KMS-11 (cell line): Measurements from ENCODE around the gene CEP104.

Experiments
- H2AFZ ChIP-seq: fragments of 200-600 bp; sonication (generic); 2 replicates; pipeline ENCODE4 v1.6.1; 2016; ENCODE audit warnings: antibody characterized with exemption, mixed run types, low read depth
- H3K27ac ChIP-seq: fragments of 200-600 bp; sonication (generic); 2 replicates; pipeline ENCODE4 v1.6.1; 2016; ENCODE audit warnings: mild to moderate bottlenecking, mixed run types
- H3K27me3 ChIP-seq: fragments of 200-600 bp; sonication (generic); 2 replicates; pipeline ENCODE4 v1.6.1; 2017; ENCODE audit warnings: mild to moderate bottlenecking, low read depth, mixed run types, moderate library complexity; ENCODE audit not compliant: insufficient read depth
- H3K36me3 ChIP-seq: fragments of 200-600 bp; sonication (generic); 2 replicates; pipeline ENCODE4 v1.6.1; 2017; ENCODE audit warnings: mild to moderate bottlenecking, mixed run types; ENCODE audit not compliant: insufficient read depth
- H3K4me1 ChIP-seq: fragments of 200-600 bp; sonication (generic); 2 replicates; pipeline ENCODE4 v1.6.1; 2016; ENCODE audit warnings: mild to moderate bottlenecking, low read depth, mixed run types; ENCODE audit not compliant: poor library complexity, severe bottlenecking
- H3K4me2 ChIP-seq: fragments of 200-600 bp; sonication (generic); 2 replicates; pipeline ENCODE4 v1.7.0; 2016; ENCODE audit warnings: mild to moderate bottlenecking, mixed run types
- H3K4me3 ChIP-seq: fragments of 200-600 bp; sonication (generic); IDR thresholded peaks from 2 replicates; pipeline ENCODE4 v1.6.1; 2017; ENCODE audit warnings: low read depth, low read length, mixed read lengths; ENCODE audit not compliant: insufficient read depth
- H3K79me2 ChIP-seq: fragments of 200-600 bp; sonication (generic); 2 replicates; pipeline ENCODE4 v1.6.1; 2016; ENCODE audit warnings: low read depth, mixed run types; ENCODE audit not compliant: insufficient read depth
- H3K9ac ChIP-seq: fragments of 200-600 bp; sonication (generic); 2 replicates; pipeline ENCODE4 v1.6.1; 2016; ENCODE audit warnings: mild to moderate bottlenecking, mixed run types
- H4K20me1 ChIP-seq: fragments of 200-600 bp; sonication (generic); 2 replicates; pipeline ENCODE4 v1.6.1; 2016; ENCODE audit warnings: mild to moderate bottlenecking, mixed run types; ENCODE audit not compliant: insufficient read depth
- CTCF ChIP-seq: fragments of 200-600 bp; sonication (generic); conservative IDR thresholded peaks from 2 replicates; pipeline ENCODE4 v1.6.1; 2017; ENCODE audit warnings: low read depth, mild to moderate bottlenecking, antibody characterized with exemption, low read length, moderate library complexity, mixed read lengths

CEP104 gene

DNA sequence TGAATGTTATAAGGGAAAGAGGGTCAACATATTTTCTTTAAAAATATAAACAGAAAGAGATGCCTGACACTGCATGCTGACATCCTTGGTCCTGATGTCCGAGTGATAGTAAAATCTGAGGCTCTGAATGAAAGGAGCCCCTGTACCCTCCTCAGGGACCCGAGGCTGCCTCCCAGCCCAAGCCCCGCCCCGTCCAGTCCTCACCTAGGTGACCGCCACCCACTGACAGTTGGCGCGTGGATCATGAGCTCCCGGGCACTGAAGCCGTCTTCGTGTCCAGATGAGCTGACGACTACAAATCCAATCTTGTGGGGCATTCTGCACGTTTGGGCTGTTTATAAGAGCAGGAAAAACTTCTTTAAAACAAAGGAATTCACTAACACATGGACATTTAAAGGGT lies 4.9 kb downstream of the CEP104 start:
- Histone ChIP-seq H3K27me3 (no peaks in the 10 kb centered on the region), H3K4me3 (no peak overlapping the region), H3K27ac (no peak overlapping the region), H3K9ac (no peak overlapping the region), H3K4me1 (peaks cover 10% of the 10 kb centered on the region), H3K79me2 (peaks cover 28% of the 10 kb centered on the region), H3K4me2 (no peak overlapping the region), H4K20me1 (peaks cover 5% of the 10 kb centered on the region; the same call in 1 of the 2 replicates), H3K36me3 (no peaks in the 10 kb centered on the region), H2AFZ (no peak overlapping the region)
- no peak for TF ChIP-seq CTCF

GRCh38 chr1:3851292-3851691 lies 5.7 kb downstream of the CEP104 start:
- Histone ChIP-seq H3K36me3 (no peaks in the 10 kb centered on the region), H3K27ac (no peak overlapping the region), H4K20me1 (peaks cover 5% of the 10 kb centered on the region; the same call in 1 of the 2 replicates), H3K79me2 (peaks cover 25% of the 10 kb centered on the region), H2AFZ (no peak overlapping the region), H3K9ac (no peak overlapping the region), H3K27me3 (no peaks in the 10 kb centered on the region), H3K4me3 (no peak overlapping the region), H3K4me2 (no peak overlapping the region), H3K4me1 (peaks cover 10% of the 10 kb centered on the region)
- no peak for TF ChIP-seq CTCF

DNA sequence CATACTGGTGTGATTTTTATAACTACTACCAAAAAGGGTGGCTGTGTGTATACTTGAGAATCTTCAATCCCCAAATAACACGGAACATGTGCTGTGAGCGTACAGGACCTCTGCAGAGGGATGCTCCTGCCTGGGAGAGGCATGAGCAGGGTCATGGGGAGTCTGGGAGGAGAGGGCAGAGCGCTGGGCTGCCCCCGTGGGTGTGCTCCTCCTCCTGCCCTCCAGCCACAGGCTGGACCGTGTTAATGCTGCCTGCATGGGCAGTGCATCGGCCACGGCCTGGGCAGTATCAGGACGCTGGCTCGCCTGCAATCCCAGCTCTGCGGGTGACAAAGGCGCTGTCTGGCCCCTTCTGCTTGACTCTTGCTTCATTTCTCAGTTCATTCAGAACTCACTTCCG lies 6.2 kb downstream of the CEP104 start:
- Histone ChIP-seq H4K20me1 (peaks cover 2% of the 10 kb centered on the region; the same call in 1 of the 2 replicates), H3K4me2 (no peak overlapping the region), H3K36me3 (no peaks in the 10 kb centered on the region), H3K79me2 (peaks cover 21% of the 10 kb centered on the region), H3K4me1 (peaks cover 5% of the 10 kb centered on the region), H2AFZ (no peak overlapping the region), H3K27me3 (no peaks in the 10 kb centered on the region), H3K9ac (no peak overlapping the region), H3K27ac (no peak overlapping the region), H3K4me3 (no peak overlapping the region)
- no peak for TF ChIP-seq CTCF

DNA sequence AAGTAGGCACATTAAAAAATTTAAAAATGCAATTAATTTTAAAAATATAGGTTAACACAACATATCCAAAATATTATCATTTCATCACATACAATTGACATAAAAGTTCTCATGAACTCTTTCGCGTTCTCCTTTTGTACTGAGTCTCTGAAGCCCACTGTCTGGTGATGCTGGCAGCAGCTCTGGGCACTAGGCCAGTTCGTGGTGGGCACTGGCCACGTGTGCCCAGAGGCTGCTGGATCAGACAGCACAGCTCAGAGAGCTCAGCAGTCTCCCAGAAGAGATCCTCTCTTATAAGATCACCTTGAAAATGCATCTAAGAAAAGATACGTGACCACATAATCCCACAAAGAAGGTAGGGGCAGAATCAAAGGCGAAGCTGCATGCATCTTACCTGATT lies 9.9 kb downstream of the CEP104 start:
- Histone ChIP-seq H3K4me3 (no peak overlapping the region), H3K79me2 (no peaks in the 10 kb centered on the region), H3K36me3 (no peaks in the 10 kb centered on the region), H3K4me1 (no peaks in the 10 kb centered on the region), H3K27me3 (no peaks in the 10 kb centered on the region), H2AFZ (no peak overlapping the region), H3K27ac (no peak overlapping the region), H3K9ac (no peak overlapping the region), H3K4me2 (no peak overlapping the region), H4K20me1 (no peaks in the 10 kb centered on the region)
- no peak for TF ChIP-seq CTCF

- H4K20me1 ChIP-seq = no peaks in the 10 kb centered on the region
These were observed 10.5 kb downstream of the CEP104 start for GRCh38 chr1:3846541-3846940.

More at GRCh38 chr1:3846541-3846940, 10.5 kb downstream of the CEP104 start:
- H3K9ac ChIP-seq = no peak overlapping the region
- no peak overlapping the region for H3K27ac ChIP-seq
- no peaks in the 10 kb centered on the region for H3K36me3 ChIP-seq
- no peak for TF ChIP-seq CTCF
- no peaks in the 10 kb centered on the region for H3K79me2 ChIP-seq
- H3K4me1 ChIP-seq = no peaks in the 10 kb centered on the region
- H3K4me3 ChIP-seq = no peak overlapping the region
- H3K27me3 ChIP-seq = no peaks in the 10 kb centered on the region
- H3K4me2 ChIP-seq = no peak overlapping the region
- no peak overlapping the region for H2AFZ ChIP-seq
